ENCODE results near the gene FBLN2. TPM values are rescaled to one million over a fixed set of nuclear protein-coding genes. Genes with fewer than 3 reads are reported as not detected.
"Not testable (repeated sequence)": the region's sequence is repeated elsewhere in the genome, so short reads cannot be mapped to it uniquely, and the experiment has no call there.

Gene FBLN2
- total RNA-seq, 2 experiments from 2014 or later, result 0.15 to 0.55 TPM

DNA sequence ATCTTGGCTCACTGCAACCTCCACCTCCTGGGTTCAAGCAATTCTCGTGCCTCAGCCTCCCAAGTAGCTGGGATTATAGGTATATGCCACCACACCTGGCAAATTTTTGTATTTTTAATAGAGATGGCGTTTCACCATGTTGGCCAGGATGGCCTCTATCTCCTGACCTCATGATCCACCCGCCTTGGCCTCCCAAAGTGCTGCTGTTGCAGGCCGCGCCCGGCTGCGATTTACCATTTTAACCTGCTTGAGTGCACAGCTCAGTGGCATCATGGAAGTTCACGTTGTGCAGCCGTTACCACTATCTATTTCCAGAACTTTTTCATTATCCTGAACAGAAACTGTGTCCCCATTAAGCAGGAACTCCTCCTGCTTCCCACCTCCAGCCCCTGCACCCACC is 13.5 kb downstream of the FBLN2 start:
- POLR2A ChIA-PET, CTCF ChIA-PET: not testable (repeated sequence)

DNA sequence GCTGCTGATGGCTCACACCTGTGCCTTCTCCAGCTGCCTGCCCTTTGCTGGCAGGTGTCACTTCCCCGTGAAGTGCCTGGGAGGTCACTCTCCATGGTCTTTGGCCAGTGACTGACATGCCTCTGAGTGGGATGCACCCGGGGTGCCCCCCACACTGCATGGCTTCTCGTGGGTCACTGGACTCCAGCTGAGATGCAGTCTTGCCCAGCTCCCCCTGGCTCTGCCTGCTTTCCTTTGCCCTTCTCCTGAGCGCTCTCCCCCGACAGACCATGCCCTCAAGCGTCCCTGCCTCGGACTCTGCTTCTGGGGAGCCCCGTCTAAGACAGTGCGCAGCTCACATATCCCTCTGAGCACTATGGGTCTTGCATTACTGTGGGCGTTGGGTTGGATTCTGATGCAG is 14.4 kb downstream of the FBLN2 start:
- ChIA-PET CTCF (no interaction called here), POLR2A (no interaction called here)

DNA sequence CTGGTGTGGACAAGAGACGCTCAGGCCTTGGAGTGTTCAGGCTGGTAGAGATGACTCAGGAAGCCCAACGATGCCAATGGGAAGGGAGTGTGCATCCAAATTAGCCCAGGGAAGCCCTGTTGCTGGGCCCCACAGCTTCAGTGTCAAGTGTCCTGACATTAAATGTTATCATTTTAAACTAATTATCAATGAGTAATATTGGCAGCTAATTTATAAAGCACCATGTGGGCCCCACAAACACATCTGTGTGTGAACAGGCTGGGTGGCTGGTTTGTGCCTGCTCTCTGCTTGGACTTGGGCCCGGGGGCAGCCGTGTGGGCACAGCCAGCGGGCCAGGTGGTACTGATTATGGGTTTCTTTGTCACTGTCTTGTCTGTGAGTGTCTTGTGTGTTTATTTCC is 15.0 kb downstream of the FBLN2 start:
- ChIA-PET POLR2A (no interaction called here), CTCF (no interaction called here)

DNA sequence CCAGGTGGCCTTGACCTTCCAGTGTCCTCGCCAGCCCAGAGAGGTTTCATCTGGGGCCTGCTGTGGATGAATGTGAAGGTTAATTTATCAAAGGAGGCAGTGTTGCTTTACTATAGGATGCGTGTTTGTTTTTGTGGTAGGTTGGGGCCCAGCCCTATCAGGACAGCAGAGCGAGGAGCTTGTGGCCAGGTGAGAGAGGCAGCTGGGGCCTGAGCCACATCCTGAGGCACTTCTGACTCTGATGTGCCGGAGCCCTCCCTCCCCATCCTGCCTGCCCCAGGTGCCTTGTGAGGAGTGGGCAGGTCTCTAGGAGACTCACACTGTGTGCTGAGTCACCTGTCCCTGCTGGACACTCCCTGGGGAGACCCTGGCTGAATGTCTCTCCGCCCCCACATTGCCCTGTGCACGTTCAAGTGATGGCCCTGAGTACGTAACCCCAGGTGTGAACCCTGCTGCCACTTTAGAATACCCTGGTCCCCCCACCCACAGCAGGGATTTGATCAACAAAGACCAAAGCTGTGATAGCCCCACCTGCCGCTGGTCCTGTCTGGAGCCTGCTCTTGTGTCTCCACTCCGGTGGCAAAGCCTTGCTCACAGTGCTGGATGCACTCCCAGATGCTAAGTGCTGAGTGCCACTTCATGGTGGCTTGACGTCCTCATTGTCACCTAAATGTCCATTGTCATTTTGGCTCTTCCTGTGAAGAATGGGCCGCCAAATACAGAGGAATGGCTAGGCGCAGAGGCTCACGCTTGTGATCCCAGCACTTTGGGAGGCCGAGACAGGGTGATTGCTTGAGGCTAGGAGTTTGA is 16.0 kb downstream of the FBLN2 start:
- ChIA-PET CTCF (no interaction called here), POLR2A (no interaction called here)

DNA sequence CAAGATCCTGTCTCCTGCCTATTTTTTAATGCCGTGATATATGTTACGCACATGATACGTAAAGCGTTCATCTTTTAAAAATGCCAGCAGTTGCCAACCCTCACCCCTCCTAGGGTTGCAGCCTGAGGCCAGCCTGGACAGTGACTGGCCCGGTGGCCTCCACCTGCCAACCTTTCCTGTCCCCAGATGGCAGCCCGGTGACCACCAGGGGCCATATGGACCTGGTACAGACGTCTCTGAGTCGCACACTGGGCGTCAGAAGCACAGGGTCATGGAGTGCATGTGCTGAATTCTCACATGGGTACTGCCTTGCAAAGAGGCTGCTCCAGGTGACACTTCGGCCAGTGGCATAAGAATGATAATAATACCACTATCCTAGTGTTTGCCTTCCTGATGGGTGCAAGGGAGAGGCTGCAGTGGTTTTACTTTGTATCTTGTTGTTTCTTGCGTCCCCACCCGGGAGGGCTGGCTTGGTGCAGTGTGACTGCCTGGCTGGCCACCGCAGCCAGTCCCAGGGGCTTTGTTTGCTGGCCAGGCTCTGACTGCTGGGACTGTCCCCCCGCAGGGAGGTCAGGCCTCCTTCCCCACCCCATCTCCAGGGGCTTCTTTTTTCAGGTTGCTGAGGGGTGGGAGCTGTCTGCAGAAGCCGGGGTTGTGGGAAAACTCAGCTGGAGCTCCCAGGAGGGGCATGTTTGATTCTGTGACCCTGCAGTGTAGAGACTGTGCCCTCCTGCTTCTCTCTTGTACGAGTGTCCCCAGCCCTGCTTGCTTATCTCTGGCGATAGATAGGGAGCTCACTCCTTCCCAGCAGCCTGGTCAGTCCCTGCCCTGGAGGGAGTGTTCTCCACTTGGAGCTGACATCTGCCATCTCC is 16.9 kb downstream of the FBLN2 start:
- ChIA-PET CTCF (no interaction called here), POLR2A (no interaction called here)

DNA sequence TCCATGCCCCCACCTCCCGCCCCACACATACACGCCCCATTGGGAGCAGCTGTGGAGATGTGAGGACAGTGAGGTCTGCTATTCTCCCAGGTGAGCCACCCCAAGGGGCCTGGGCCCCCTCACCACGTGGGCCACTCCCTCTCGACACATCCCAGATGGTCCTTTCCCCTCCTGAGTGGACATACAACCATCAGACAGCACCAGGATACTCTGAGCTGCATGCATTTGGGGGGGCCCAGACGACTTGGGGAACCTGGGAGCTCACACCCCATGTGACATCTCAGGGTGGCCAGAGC is 17.5 kb downstream of the FBLN2 start:
- ChIA-PET CTCF (no interaction called here), POLR2A (no interaction called here)

DNA sequence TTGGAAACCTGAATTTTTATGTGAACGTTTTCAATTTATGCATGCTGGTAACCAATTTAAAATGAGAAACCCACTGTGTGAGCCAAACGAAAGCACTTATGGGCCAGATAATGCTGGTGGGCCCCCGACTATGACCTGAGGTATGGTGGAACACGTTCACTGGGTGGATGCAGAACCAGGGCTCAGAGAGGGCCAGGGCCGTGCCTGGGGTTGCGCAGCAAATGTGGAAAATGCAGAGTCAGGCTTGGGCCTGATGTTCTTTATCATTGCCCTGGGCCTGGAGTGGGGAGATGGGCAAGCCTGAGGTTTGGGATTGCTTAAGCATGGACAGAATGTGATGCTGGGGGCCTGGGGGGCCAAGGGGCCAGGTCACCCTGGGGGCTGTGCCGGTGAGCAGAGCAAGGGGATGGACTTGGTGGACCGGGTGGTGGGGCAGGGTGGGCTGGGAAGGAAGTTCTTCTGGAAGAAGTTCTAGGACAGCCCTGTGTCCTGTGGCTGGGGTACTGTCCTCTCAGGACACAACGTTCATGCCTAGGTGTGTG is 17.9 kb downstream of the FBLN2 start:
- ChIA-PET CTCF (no interaction called here), POLR2A (no interaction called here)

DNA sequence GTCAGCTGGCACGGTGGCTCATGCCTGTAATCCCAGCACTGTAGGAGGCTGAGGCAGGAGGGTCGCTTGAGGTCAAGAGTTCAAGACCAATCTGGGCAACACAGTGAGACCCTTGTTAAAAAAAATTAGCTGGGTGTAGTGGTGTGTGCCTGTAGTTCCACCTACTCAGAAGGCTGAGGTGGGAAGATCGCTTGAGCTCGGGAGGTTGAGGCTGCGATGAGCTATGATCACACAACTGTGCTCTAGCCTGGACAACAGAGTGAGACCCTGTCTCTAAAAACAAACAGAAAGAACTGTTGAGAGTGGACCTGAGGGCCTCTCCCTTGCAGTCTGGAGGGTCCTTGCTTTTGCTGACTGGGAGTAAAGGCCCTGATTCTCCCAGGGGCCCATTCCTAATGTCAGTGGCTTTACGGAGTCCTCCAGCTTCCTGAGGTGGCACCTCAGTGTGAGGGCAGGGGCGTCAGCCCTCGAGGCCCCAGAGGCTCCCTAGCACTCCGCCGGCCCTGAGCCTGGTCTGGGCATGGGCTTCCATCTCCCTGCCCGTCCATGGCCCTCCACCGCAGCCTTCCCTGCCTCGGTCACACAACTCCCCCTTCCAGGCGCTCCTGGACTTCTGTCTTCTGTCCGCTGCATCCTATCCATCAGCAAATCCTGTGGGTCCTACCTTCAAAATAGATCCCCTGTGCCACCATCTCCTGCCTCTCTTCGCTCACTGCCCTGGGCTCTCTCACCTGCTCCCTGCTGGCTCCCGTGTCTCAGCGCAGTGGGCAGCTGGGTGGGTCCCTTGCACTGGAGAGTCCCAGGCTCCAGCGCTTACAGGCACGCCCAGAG is 19.0 kb downstream of the FBLN2 start:
- CTCF ChIA-PET, result interaction anchor here (0.8 kb wide), 1 partner anchor 80 kb away, joined by 3 read pairs; no protein-coding TSS in a partner anchor
- POLR2A ChIA-PET, result no interaction called here

DNA sequence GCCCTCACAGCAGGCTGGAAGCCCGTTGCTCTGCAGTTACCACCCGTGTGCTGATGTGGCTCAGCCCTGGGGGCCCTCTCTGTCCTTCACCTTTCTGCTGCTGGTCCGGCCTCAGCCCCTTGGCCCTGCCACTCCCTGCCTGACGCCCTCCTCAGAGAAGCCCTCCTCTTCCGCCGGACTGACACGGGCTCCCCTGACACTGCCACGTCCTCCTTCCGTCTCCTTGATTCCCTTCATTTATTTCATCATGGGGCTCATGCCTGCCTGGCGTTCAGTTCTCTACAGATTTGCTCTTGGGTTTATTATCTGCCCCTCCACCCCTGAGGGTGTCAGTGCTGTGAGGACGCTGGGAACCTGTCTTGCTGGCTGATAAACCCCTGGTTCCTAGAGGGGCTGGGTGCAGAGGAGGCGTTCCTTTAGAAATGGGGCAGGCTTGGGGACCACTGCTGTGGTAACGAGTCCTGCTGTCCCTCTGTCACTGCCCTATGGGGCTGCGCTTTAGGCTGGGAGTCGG is 19.6 kb downstream of the FBLN2 start:
- CTCF ChIA-PET, result no interaction called here
- POLR2A ChIA-PET, result no interaction called here

DNA sequence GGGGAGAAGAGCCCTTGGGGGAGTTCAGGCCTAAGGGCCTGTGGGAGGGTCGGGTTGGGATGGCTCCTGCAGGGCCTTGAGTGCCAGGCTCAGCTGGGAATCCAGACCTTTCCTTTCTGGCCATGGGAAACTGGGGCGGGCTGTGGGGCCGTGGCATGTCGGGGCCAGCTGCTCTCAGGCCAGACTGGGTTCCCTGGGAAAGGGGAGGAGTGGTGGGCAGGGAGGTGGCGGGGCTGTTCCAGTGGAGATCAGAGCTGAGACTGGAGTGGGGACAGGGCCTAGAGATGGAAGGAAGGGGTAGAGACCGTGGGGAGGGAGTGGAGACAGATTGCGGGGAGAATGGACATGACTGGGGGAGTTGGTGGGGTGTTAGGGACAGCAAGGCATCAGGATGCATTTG is 20.3 kb downstream of the FBLN2 start:
- POLR2A ChIA-PET, result no interaction called here
- CTCF ChIA-PET, result no interaction called here

DNA sequence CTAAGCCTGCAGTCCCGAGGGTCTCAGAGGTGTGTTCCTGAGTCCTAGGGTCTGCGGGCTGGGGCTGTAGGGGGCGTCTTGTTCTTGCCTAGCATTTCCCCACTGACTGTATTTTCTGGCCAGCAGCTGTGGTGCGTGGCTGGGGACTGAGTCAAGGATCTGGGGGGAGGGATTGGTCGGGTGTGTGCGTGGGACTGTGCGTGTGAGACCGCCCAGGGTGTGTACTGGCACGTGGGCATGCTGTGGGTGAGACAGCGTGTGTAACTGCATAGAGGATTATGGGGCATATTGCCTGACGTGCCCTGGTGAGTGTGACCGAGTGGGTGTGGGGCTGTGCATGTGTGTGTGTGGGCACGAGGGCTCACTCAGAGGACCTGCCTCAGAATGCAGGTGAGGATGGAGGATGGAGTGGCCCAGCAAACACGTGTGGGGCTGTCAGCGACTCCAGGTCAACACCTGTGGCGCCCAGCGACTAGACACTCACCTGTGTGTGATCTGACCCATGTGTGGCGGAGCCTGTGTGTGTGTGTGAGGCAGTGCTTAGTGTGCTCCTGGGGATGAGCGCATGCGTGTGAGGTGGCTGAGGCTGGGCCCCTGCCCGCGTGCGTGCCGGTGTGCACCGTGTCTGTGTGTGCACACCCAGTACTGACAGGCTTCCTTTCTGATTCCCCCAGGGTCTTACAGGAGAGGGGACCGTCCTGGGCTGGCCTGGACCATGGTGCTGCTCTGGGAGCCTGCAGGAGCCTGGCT is 20.9 kb downstream of the FBLN2 start:
- CTCF ChIA-PET, result no interaction called here
- POLR2A ChIA-PET, result no interaction called here

DNA sequence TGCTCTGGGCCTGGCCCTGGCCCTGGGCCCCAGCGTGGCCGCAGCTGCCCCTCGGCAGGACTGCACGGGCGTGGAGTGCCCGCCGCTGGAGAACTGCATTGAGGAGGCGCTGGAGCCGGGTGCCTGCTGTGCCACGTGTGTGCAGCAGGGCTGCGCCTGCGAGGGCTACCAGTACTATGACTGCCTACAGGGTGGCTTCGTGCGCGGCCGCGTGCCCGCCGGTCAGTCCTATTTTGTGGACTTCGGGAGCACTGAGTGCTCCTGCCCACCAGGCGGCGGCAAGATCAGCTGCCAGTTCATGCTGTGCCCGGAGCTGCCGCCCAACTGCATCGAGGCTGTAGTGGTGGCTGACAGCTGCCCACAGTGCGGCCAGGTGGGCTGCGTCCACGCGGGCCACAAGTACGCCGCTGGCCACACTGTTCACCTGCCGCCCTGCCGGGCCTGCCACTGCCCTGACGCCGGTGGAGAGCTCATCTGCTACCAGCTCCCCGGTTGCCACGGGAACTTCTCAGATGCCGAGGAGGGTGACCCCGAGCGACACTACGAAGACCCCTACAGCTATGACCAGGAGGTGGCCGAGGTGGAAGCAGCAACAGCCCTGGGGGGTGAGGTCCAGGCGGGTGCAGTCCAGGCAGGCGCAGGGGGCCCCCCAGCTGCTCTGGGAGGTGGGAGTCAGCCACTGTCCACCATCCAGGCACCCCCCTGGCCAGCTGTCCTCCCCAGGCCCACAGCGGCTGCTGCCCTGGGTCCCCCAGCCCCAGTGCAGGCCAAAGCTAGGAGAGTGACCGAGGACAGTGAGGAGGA is 21.7 kb downstream of the FBLN2 start:
- ChIA-PET POLR2A (no interaction called here), CTCF (interaction anchor here (0.6 kb wide), 1 partner anchor 139 kb away, joined by 3 read pairs; no protein-coding TSS in a partner anchor)

DNA sequence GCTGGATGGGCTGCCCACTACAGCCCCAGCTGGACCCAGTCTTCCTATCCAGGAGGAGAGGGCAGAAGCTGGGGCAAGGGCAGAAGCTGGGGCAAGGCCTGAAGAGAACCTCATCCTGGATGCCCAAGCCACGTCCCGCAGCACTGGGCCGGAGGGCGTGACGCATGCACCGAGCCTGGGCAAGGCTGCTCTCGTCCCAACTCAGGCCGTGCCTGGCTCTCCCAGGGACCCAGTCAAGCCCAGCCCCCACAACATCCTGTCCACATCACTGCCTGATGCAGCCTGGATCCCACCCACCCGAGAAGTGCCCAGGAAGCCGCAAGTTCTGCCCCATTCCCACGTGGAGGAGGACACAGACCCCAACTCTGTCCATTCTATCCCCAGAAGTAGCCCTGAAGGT is 22.3 kb downstream of the FBLN2 start:
- ChIA-PET POLR2A (no interaction called here), CTCF (interaction anchor here (0.6 kb wide), 1 partner anchor 140 kb away, joined by 3 read pairs; no protein-coding TSS in a partner anchor)

DNA sequence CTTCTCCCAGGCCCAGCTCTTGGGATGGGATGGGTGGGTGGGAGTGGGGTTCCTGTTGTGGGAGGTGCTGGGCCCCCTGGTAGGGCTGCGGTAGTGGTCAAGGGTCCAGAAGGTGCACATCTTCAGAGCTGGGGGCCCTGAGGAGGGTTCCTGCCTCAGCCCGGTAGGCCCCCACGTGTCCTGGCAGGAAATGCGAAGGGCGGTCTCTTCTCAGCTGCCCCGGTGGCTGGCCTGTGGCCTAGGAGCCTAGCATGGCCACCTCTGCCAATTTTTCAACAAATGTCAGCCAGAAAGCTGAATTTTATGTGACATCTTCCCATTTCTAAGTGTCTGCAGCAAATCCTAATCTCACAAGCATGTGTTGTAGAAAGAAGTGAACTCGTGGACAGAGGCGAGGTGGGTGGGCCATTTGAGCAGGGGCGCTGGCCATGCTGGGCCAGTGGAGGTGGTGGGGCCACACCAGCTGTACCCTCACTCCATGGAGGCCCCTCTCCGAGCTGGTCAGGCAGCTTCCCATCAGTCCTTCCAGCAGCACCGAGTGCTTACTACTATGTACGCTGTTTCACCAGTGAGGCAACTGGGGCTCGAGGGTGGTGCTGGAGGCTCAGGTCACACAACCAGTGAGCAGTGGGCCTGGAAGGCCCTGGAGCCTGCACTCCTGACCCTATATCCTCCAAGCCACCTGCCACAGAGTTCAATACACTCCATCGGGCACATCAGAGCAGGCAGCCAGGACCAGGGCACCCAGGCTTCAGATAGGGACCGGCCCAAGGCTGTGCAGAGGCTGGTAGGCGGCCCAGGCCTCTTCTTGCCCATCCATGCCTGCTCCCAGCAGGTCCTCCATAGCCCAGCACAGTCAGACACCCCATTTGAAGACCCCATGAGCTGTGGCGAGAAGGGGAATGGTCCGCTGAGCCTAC is 23.2 kb downstream of the FBLN2 start:
- ChIA-PET POLR2A (no interaction called here), CTCF (no interaction called here)

DNA sequence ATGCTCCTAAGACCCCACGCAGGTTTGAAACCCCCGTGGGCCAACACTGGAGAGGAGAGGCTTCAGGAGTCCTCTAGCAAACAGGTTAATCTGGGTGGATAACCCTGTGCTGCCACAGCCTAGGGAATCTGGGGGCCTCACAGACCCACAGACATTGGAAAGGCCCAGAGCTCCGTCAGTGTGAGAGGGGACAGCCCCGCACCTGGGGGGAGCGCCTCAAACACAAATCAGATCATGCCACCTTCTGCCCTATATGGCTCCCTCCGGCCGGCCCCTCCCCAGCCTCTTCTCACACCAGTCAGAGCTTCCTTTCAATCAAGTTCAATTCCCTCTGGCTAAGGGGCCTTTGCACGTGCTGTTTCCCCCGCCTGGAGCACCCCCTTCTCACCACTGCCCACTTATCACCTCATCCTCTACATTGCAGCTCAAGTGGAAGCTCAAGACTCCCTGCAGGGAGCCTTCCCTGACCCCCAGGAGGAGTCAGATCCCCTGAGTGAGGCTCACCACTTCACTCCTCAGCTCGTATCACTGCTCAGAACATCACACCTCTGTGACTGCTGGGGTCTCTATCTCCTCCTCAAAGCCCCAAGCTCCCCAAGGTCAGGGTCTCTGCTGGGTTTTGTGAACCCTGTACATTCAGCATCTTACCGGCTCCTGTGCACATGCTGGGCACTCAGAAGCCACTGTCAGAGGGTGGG is 24.1 kb downstream of the FBLN2 start:
- CTCF ChIA-PET, result interaction anchor here (0.8 kb wide), 1 partner anchor 51 kb away, joined by 3 read pairs; no protein-coding TSS in a partner anchor
- POLR2A ChIA-PET, result interaction anchor here (0.7 kb wide), 1 partner anchor 1031 kb away, joined by 4 read pairs; no protein-coding TSS in a partner anchor

DNA sequence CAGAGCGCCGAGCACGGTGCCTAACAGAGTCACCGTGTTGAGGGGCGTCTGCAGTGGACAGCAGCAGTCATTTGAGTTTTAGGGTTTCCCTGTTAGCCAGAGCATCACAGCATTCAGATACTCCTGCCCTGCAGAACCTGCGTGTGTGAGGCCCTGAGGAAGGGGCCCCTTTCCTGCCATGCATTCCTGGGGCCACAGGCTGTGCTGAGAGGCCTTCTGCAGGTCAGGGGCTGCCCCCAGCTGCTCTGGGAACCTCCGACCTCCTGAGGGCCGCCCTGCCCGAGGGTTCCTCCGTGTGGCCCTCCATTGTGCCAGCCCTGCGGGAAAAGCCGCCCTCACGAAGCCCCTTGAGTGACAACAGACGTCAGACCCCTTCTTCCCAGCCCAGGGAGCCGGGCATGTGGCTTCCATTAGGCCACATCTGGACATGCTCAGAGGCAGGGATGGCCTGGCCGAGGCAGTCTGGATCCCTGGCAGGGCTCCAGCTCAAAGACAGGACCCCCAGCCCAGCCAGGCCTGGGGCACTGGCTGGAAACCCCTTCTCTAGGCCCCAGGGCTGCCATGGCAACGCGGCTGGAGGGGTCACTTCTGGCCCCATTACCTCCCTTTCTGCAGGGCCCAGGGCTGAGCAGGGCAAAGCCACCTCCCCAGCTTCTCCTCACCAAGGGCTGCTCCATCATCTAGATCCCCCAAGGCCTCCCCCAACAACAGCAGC is 25.3 kb downstream of the FBLN2 start:
- ChIA-PET POLR2A (no interaction called here), CTCF (no interaction called here)
